NCI-H524 (cell line): ENCODE measurements around the gene TSPOAP1.

Experiments used
- DNase-seq, 2 experiments: peaks; one replicate each; lab custom pipeline; 2025; lab: John Stamatoyannopoulos, UW

The TSPOAP1 gene

DNA sequence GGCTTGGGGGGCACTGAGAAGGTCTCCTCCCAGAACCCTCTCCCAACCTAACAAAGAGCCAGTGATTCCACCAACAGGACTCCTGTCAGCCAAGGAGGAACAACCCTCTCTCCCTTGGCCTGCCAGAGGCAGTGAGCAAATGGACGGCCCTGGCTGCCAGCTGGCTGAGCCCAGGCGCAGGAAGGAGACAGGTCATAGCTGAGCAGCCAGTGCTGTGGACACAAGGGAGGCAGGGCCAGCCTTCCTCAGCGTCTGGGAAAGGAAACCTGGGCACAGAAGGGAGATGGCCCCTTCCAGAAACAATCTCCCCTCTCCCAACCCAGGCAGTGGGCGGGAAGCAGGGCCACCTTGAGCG, 50.0 kb downstream of the TSPOAP1 start:
- no peak for DNase-seq

DNA sequence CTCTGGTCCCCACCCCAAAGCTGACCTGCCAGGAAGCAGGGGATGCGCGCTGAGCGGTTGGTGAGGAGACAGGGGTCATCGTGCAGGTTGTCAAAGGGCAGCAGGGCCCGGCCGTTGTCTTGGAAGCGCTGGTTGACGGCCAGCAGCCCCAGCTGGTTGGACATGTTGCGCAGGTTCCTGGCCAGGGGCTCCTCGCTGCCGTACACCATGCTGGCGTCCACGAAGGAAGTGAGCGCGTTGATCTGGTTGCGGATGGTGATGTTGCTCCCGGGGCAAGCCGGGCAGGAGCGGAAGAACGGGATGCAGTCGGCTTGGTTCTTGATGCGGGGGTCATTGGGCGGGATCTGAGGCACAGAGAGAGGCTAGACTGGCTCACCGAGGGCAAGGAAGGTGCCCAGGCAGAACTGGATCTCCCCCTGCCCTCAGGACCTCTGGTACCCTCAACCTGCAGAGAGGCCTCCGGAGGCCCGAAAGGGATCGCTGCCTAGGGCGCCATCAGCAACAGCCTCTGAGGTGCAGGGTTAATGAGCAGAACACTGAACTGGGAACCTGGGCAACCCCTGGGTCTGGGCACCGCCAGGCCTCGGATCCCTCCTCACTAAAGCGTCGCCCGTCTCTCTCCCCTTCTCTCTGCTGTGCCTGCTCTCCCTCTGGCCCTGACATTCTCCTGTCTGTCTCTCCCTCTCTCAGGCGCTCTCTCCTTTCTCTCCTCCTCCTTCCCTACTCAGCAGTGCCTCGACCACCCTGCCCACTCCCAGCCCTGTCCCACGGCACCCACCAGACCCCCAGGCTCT, 50.6 kb downstream of the TSPOAP1 start:
- no peak for DNase-seq

DNA sequence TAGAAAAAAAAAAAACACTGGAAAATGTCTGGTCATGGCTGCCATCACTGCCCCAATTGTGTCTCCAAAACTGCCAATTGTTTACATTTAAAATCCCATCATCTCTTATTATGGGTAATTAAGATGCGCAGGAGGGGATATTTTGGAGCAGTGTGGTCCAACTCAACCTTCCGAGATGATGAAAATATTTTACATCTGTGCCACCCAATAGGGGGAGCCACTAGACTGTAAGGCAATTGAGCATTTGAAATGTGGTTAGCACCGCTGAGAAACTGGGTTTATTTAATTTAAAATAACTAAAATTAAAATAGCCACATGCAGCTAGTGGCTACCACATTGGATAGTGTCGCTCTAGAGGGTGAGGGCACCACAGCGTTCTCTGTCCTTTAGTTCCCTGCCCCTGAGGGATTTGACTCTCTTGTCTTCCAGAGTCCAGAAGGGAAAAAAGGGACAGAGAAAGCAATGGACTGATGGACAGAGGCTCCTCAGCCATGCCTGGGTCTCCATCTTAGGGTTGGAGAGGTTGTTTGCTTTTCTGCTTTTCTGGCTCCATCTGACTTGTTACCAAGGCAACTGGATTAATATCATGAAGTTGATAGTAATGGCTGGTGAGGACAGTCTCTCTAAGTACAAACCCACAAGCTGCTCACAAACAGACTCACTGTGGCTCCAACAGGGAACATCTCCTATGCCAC, 51.3 kb downstream of the TSPOAP1 start:
- peak; percentile 22 to 63 for DNase-seq

DNA sequence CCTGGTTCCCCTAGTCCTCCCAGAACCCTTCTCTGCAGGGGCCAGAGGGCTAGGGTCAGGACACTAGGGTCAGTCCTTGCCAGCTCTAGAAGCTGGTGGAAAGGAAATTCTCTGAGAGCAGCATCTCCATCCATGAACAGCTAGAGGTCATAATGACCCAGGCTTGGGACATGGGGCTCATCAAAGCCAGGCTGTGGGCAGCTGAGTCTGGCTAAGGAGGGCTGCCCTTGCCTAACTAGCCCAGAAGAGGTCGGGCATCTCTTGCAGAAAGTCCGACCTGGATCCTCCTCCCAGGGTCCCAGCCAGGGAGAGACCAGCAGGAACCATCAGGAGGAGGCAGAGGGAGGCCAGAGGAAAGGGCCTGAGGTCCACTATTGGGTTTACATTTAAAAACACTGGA, 52.2 kb downstream of the TSPOAP1 start:
- no peak for DNase-seq

DNA sequence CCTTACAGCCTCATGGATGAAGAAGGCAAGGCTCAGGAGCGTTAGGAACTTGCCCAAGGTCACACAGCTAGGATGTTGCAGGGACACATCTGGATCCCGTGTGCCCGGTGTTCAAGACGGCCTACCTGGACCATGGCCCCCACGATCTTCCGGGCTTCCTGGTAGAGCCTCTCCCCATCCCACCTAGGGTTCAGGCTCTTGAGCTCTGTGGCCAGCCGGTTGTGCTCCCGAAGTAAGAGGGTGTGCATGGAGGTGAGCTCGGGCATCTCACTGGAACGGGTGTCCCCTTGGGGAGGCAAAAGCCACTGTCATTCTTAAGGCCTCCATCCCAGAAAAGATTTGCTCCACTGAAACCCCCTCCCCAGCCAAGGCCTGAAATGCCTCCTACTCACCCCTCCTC, 53.2 kb downstream of the TSPOAP1 start:
- DNase-seq = no peak

DNA sequence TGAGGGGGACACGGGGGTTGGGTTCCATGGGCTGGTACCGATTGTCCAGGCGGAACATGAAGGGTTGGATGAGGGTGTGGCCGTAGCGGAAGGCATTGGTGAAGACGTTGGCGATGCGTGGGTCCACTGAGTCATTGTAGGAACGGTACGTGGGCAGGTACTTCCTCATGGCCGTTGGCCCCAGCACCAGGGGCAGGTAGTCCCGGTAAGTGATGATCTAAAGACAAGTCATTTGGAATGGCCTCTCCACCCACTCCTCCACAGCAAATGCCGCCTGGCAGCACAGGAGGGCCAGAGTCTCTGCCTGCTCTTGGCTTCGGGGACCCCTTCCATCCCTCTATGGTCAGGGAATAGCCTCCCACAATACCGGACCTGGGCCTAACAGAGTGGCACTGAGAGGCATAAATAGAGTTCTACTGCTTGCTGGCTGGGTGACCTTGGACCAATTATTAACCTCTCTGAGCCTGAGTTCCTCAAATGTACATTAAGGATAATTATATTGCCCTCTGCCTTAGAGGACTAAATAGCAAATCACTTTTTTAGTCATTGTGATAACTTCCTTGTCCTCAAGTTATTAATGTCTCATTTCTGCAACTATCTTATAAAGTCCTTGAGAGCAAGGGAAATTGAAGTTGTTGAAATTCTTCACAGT, 55.0 kb downstream of the TSPOAP1 start:
- no peak for DNase-seq

DNA sequence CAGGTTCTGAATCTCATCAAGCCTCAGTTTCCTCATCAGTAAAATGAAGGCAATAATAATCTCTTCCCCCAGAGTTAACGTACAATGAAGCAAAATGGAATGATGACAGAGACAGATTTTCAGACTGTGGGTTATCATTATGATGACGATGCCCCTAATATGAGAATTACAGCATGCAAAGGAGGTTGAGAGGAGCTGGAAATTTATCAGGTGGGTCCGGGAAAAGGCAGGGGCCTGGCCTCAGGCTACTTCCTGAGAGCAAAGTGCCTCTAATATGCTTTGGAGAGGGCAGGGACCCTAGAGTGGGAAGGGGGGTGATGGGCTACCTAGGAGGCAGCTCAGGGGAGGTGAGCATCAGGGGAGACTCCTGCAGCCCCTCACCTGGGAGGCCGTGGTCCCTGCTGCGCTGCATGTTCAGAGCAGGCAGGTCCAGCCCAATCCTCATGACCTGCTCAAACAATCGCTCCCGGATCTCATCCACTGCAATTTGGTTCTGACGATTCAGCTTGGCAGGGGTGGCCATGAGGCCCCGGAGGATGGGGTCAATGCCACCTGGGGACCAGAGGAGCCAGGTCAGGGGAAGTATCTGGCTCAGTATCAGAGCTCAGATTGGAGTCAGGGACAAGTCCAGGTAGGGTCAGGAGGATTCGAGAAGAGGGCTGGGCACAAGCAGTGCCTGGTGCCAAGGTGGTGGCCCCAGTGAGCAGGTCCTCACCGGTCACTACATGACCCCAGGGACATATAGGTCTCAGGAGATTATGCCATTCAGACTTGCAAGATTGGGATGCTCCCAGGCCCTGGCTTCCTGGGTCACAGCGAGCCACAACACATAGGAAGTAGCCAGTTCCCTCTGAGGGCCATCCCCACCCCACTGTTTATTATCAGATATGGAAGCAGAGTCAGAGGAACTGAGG, 56.0 kb downstream of the TSPOAP1 start:
- DNase-seq = no peak

DNA sequence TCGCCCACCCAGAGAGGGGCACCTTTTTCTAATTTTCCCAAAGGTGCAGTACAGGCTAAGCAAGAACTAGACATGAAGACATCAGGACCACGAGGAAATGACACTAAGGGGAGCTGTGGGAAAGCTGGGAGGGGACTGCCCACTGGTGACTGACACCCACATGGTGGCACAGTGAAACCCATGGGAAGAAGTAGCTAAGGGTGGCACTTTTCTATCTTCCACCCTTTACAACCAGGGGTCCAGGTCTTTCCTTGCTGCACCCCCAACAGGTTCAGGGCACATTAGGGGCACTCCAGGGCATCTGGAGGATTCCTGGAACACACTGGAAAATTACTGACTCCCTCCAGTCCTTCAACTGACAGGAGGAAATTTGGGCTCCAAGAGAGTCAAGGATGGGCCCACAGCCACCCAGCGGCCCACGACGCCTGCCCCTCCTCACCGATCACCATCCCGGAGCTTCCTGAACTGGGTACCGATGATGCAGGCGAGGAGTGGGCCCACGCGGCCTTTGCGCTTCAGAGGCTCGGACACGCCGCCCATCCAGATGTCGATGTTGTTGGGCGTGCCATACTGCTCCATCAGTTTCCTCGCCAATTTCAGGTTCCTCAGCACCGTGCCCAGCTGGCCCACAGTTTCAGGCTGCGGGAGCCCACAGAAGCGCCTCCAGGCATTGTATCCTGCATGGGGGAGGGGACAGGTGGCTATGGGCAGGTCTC, 57.2 kb downstream of the TSPOAP1 start:
- no peak for DNase-seq

DNA sequence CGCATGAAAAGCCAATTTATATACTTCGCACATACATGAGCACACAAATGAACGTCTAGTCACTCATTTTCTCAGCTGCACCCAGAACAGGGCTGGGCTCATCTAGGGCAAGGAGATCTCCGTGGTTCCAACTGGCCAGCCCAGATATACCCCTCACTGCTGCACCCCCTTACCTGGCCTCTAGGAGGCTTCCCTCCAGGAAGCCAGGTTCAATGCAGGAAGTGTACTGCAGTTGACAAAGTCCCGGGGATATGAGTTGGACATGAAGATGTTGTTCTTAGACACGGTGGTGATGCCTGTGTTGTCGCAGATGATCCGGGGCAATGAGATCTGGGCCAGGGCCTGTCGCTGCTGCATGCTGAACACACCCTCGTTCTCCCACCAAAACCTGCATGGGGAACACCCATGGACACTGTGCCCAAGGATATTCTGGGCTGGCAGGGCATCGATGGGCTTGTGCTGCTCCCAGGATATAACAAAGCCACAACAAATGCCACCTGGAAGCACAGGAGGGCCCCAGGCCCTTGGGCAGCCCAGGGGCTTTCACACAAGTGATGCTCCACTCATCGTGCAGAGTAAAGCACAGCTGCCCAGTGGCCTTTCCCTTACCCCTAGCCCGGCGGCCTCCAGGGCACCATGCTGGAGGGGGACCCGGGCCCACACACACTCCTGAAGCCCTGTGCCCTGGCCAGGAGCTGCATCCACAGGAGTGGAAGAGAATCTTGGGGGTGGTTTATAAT, 57.9 kb downstream of the TSPOAP1 start:
- no peak for DNase-seq

DNA sequence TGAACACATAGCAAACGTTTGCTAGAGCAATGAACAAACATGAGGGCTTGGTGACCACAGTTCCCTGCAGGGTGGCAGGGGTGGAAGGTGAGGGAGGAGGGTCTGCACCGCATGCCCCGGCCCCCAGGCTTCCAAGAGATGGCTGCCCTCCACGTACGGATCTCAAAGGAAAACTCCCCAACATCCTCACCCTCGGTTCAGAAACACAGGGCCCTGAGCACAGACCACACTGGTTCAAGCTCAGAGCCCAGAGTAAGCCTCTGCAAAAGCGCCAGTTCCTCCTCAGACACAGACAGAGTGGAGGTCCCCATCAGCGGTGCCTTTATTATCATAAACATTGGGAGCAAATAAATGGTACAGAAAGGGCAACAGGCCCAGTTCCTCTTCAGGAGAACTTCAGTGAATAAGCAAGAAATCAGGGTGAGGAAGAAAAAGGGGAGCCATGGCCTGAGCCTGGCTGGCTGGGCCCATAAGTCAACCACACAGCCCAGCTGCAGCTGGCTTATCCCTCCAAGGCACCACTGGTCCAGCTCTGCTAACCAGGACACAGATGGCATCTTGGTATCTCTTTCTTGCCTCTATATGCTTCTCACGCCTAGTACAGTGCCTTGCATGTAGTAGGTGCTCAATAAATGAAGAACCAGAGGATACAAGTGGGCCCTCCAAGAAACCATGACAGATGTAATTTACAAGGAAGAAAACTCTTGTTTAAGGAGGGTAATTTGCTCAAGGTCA, 58.9 kb downstream of the TSPOAP1 start:
- no peak for DNase-seq

DNA sequence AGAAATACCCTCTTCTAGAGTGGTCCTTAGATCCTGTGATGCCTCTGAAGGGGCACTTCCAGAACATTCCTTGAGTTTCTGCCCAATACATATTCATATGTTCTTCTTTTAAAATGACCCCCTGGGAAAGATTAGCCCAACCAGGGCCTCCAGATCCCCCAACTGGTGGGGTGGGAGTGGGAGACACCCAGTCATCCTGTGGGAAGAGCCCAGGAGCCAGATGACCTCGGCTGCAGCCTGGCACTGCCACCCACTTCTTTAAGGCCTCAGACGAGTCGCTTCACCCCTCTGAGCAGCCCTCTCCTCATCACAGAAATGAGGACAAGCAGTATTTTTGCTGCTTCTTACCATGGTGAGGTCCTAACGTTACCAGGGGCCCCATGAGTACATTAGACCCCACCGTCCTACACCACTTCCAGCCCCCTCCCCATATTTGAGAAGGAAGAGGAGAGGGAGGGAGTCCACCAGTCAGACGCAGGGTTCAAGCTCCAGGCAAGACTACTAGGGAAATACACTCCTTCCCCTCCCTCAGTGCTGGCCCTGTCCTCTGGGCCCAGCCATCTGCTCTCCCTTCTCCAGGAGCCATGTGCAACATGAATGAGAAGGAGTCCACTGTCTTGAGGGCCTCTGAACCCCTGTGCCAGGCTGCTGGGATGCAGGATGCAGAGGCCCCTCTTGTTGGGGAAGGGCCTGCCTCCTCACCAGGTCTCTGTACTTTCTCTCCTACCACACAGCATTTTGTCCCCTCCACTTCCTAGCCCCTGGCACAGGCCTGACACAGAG, 59.6 kb downstream of the TSPOAP1 start:
- no peak for DNase-seq

DNA sequence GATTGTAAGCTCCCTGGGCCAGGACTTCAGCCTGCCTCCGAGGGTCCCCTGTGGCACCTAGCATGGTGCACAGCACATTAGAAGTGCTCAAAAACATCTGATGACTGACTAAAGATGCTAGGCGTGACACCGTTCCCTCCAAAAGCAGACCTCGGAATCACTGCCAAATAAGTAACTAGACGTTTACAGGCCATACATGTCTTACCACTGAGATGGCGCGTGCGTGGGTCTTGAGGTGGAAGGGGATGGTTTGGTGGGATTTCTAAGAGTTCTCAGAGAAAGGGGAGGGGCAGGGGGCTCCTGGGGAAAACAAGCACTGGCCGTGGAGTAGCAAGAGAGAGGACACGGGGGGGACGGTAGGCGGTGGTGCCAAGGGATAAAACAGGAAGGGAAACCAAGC, 60.3 kb downstream of the TSPOAP1 start:
- no peak for DNase-seq

DNA sequence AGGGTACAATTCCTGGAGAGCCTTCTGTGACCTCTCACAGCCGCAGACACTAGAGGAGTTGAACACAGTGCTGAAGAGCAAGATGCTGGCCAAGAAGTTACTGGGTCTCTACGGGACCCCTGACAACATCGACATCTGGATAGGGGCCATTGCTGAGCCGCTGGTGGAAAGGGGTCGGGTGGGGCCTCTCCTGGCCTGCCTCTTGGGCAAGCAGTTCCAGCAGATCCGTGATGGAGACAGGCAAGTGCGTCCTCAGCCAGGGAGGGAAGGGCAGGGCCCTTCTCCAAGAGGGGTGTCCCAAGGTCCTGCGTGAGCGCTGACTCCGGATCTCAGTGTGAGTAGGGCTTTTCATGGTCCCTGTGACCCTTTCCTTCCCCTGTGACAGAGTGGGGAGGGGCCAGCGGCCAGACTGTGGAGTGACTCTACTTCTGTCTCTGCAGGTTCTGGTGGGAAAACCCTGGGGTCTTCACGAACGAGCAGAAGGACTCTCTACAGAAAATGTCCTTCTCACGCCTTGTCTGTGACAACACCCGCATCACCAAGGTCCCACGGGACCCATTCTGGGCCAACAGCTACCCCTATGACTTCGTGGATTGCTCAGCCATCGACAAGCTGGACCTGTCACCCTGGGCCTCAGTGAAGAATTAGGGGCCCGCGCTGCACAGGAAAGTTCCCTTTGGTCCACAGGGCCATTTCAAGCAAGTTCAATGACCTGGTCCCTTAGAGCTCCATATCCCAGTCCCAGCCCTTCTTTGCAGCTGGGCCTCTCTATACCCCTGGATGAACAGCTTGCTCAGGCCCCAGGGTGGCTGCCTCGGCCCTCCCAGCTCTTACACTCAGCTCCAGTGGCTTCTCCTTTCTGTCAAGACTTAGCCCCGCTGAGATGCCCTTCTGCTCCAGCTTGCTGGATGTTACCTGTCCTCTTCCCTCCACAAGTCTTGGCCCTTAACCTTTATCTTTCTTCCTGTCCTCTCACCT, 61.0 kb downstream of the TSPOAP1 start:
- DNase-seq = no peak

DNA sequence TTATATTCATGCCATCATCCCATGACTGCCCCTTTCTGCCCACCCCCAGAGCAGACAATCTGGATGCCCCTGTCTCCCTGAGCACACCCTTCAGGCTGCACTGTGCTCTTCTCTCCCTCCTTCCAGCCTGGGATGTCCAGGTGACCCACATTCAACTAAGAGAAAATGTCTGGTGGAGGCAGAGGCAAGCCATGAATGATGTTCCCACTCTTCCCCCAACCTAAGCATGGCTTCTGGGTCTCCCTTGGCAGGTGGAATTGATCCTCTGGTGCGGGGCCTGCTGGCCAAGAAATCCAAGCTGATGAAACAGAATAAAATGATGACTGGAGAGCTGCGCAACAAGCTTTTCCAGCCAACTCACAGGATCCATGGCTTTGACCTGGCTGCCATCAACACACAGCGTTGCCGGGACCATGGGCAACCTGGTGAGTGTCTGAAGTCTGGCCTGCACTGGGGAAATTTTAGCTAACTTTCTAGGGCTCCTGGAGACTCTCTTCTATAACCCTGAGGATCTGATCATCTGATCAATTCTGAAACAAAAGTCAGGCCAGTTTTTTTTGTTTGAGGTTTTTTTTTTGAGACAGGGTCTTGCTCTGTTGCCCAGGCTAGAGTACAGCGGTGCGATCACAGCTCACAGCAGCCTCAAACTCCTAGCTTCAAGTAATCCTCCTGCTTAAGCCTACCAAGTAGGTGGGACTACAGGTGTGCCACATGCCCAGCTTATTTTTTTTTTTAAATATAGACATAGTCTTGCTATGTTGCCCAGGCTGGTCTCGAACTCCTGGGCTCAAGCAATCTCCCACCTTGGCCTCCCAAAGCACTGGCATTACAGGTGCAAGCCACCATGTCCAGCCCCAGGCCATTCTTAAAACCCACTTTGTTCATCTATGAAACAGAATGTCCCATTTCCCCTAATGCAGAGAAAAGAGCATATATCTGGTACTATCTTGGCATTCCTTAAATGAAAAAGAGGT, 62.4 kb downstream of the TSPOAP1 start:
- no peak for DNase-seq

DNA sequence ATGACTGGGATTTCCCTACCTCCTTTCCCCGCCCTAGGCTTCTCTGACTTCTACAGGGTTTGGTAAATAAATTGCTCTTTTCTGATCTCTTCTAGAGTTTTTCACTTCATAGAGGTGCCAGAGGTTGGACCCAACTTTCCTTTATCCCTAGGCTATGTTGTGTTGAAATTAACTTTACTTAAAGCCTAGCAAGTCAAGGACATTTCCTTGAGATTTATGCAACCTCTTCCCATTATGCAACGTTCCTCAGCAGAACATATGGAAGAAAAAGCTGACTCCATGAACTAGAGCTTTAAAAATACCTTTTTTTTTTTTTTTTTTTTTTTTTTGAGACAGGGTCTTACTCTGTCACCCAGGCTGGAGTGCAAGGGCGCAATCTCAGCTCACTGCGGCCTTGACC, 63.3 kb downstream of the TSPOAP1 start:
- DNase-seq = no peak

DNA sequence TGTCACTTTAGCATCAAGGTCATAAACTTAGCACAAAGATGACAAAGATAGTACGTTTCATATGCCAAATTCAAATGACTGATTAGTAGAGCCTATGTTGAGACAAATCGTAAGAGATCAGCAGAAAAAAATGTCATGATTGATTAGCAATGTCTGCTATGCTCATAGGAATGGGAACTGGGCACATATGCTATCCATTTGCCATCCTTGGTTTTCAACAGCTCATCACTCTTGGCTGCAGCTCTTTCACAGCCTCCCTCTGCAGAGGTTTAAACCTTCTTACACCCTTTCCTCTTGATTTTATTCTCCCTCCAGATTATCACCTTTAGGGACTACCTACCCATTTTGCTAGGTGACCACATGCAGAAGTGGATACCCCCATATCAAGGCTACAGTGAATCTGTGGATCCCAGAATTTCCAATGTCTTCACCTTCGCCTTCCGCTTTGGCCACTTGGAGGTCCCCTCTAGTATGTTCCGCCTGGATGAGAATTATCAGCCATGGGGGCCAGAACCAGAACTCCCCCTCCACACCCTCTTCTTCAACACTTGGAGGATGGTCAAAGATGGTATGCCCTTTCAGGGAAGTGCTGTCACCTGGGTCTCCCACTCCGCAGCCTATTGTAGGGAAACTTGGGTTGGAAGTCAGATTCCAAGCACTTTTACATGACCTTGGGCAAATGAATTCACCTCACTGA, 64.0 kb downstream of the TSPOAP1 start:
- DNase-seq = no peak
